Upper lobe of left lung (tissue), 6 donors: Measurements from ENCODE around the gene ABCB11. TPM values are rescaled to one million over a fixed set of nuclear protein-coding genes. Genes with fewer than 3 reads are reported as not detected.
A peak's percentile ranks its signal among the peaks of the same experiment; 100 is the strongest.

Experiments
- ATAC-seq, 2 donors: fragments of 200-7000 bp; cut with Tn5 transposase; one replicate each; pipeline ENCODE4 v1.9.1; 2022; ENCODE audit warnings: mild to moderate bottlenecking in 2 of 2, moderate library complexity in 2 of 2; ENCODE audit not compliant: low FRiP score in 2 of 2
- DNase-seq, 2 donors: peaks; one replicate each; pipeline ENCODE4 v3.0.0-alpha.2; 2019 to 2020
- H3K27ac ChIP-seq, 4 donors: fragments of 200-600 bp; sonication (generic); one replicate each; pipeline ENCODE4 v1.5.1; 2016 to 2019
- H3K27me3 ChIP-seq, 4 donors: fragments of 200-600 bp; sonication (generic); one replicate each; pipeline ENCODE4 v1.5.1; 2017 to 2019
- H3K36me3 ChIP-seq, 4 donors: fragments of 200-600 bp; sonication (generic); one replicate each; pipeline ENCODE4 v1.5.1; 2016 to 2019
- H3K4me1 ChIP-seq, 4 donors: fragments of 200-600 bp; sonication (generic); one replicate each; pipeline ENCODE4 v1.5.1; 2018 to 2019
- H3K4me3 ChIP-seq, 4 donors: fragments of 200-600 bp; sonication (generic); one replicate each; pipeline ENCODE4 v1.5.1; 2017 to 2019; ENCODE audit warnings: mild to moderate bottlenecking in 2 of 4, moderate library complexity in 1 of 4
- H3K9me3 ChIP-seq, 4 donors: fragments of 200-600 bp; sonication (generic); one replicate each; pipeline ENCODE4 v1.5.1; 2018 to 2019
- CTCF ChIP-seq, 6 experiments: fragments of 450-650 bp in 4 of 6; fragments of 200-600 bp in 2 of 6; sonication (generic) in 2 of 6; IDR thresholded peaks; one replicate each; pipeline ENCODE4 v1.5.1; 2016 to 2019; ENCODE audit warnings: antibody characterized with exemption in 6 of 6
- EP300 ChIP-seq, 4 donors: sonication (generic); formaldehyde crosslinking; IDR thresholded peaks; one replicate each; pipeline ENCODE4 v1.5.1; 2017; ENCODE audit warnings: antibody characterized with exemption in 4 of 4, control low read depth in 2 of 4
- POLR2A ChIP-seq, 4 donors: fragments of 450-650 bp; IDR thresholded peaks; one replicate each; pipeline ENCODE4 v1.5.1; 2016 to 2017; ENCODE audit warnings: antibody characterized with exemption in 4 of 4, mild to moderate bottlenecking in 2 of 4
- POLR2AphosphoS5 ChIP-seq, 2 donors: sonication (generic); formaldehyde crosslinking; IDR thresholded peaks; one replicate each; pipeline ENCODE4 v1.5.1; 2017; ENCODE audit warnings: antibody characterized with exemption in 2 of 2
- WGBS, 2 donors: methylation state at CpG; one replicate each; pipeline ENCODE4 v1.1.5; 2017 to 2018; 5-methylcytosine and 5-hydroxymethylcytosine counted together
- total RNA-seq, 6 donors: library from RNA; depleted of rRNA in 4 of 6; stranded (reverse); fragments of >200 nt in 4 of 6; gene quantifications; one replicate each; pipeline versions ENCODE4 v1.1.0 to v1.2.1, GENCODE V29; 2016 to 2021
- donor health status: DM: no; HTN: no; CAD: no; lungs with moderate emphysema.
- donor health status: DM: no; HTN: yes; CAD: no; lungs with severe emphysema.

ABCB11 gene
- total RNA-seq, 6 donors from 2014 or later = 0.03 to 3.6 TPM; not detected in 4

- Histone ChIP-seq H3K9me3 (no peaks in the 10 kb centered on the region), H3K36me3 (no peaks in the 10 kb centered on the region), H3K27me3 (no peaks in the 10 kb centered on the region), H3K4me3 (peak overlapping the region in 1 of 4 donors; percentile 17), H3K4me1 (peaks cover 0 to 4% (median 1%) of the 10 kb centered on the region in 4 donors), H3K27ac (no peak overlapping the region)
- DNase-seq = peak in 1 of 2 donors; percentile 69
- WGBS, 2 donors = 41 to 56% methylated on average over 21 of the region's 21 CpGs
- no peak for TF ChIP-seq POLR2AphosphoS5 (IDR thresholded peaks at IDR 0.05)
- peak in 1 of 2 donors; percentile 42 for ATAC-seq
These were observed 118.2 kb downstream of the ABCB11 start for GRCh38 chr2:168912901-168913369.

- no peaks in the 10 kb centered on the region for H3K36me3 ChIP-seq
- 66 to 67% methylated on average over 6 of the region's 6 CpGs for WGBS, 2 donors
- ATAC-seq (no peak), DNase-seq (no peak)
- H3K4me1 ChIP-seq = peaks cover 0 to 4% (median 1%) of the 10 kb centered on the region in 4 donors
- TF ChIP-seq POLR2AphosphoS5 (IDR thresholded peaks at IDR 0.05) = no peak
- no peak for TF ChIP-seq CTCF (IDR thresholded peaks at IDR 0.05)
- TF ChIP-seq POLR2A (IDR thresholded peaks at IDR 0.05) = no peak
- TF ChIP-seq EP300 (IDR thresholded peaks at IDR 0.05) = no peak
- H3K27me3 ChIP-seq = no peaks in the 10 kb centered on the region
- H3K9me3 ChIP-seq = no peaks in the 10 kb centered on the region
- H3K4me3 ChIP-seq = no peak overlapping the region
- H3K27ac ChIP-seq = no peak overlapping the region
These were observed 118.7 kb downstream of the ABCB11 start for GRCh38 chr2:168912466-168912865.

- WGBS, 2 donors = 81 to 82% methylated on average over 5 of the region's 5 CpGs
- Histone ChIP-seq H3K27me3 (no peaks in the 10 kb centered on the region), H3K9me3 (no peaks in the 10 kb centered on the region), H3K4me1 (peaks cover 0 to 4% (median 1%) of the 10 kb centered on the region in 4 donors), H3K36me3 (no peaks in the 10 kb centered on the region), H3K27ac (no peak overlapping the region), H3K4me3 (no peak overlapping the region)
- TF ChIP-seq POLR2A (IDR thresholded peaks at IDR 0.05) (no peak), POLR2AphosphoS5 (IDR thresholded peaks at IDR 0.05) (no peak), EP300 (IDR thresholded peaks at IDR 0.05) (no peak), CTCF (IDR thresholded peaks at IDR 0.05) (no peak)
- ATAC-seq (no peak), DNase-seq (no peak)
These were observed 120.8 kb downstream of the ABCB11 start for GRCh38 chr2:168910330-168910729.

- TF ChIP-seq POLR2A (IDR thresholded peaks at IDR 0.05) (no peak), EP300 (IDR thresholded peaks at IDR 0.05) (no peak), POLR2AphosphoS5 (IDR thresholded peaks at IDR 0.05) (no peak), CTCF (IDR thresholded peaks at IDR 0.05) (no peak)
- H3K4me1 ChIP-seq = peaks cover 0 to 3% (median 1%) of the 10 kb centered on the region in 4 donors
- 84 to 88% methylated on average over 8 of the region's 8 CpGs for WGBS, 2 donors
These were observed 123.0 kb downstream of the ABCB11 start for GRCh38 chr2:168907940-168908662.

GRCh38 chr2:168904358-168904757 is 126.8 kb downstream of the ABCB11 start:
- Histone ChIP-seq H3K27me3 (no peaks in the 10 kb centered on the region), H3K27ac (no peak overlapping the region), H3K4me1 (no peaks in the 10 kb centered on the region), H3K9me3 (no peaks in the 10 kb centered on the region), H3K4me3 (no peak overlapping the region), H3K36me3 (no peaks in the 10 kb centered on the region)
- DNase-seq (no peak), ATAC-seq (no peak)
- 89 to 93% methylated on average over 3 of the region's 3 CpGs for WGBS, 2 donors
- TF ChIP-seq CTCF (IDR thresholded peaks at IDR 0.05) (no peak), POLR2AphosphoS5 (IDR thresholded peaks at IDR 0.05) (no peak), EP300 (IDR thresholded peaks at IDR 0.05) (no peak), POLR2A (IDR thresholded peaks at IDR 0.05) (no peak)

More at GRCh38 chr2:168907940-168908662, 123.0 kb downstream of the ABCB11 start:
- no peaks in the 10 kb centered on the region for H3K36me3 ChIP-seq
- no peak for DNase-seq
- H3K27me3 ChIP-seq = no peaks in the 10 kb centered on the region
- H3K9me3 ChIP-seq = no peaks in the 10 kb centered on the region
- H3K27ac ChIP-seq = no peak overlapping the region
- ATAC-seq = no peak
- H3K4me3 ChIP-seq = no peak overlapping the region
